Renal cortex interstitium (tissue), 11 donors: Measurements from ENCODE around the gene LPCAT3. TPM values are rescaled to one million over a fixed set of nuclear protein-coding genes. Genes with fewer than 3 reads are reported as not detected.

Source experiments
- DNase-seq, 11 donors: peaks; one replicate each; pipeline ENCODE4 v3.0.0-alpha.2; 2013; ENCODE audit warnings: low read depth in 9 of 11, low spot score in 4 of 11; ENCODE audit errors: extremely low read depth in 1 of 11
- polyA plus RNA-seq, 3 donors: library from polyadenylated mRNA; unstranded; fragments of 120-200 nt; gene quantifications; one replicate each; pipeline ENCODE4 v1.2.1, GENCODE V29; 2013; ENCODE audit not compliant: insufficient read length in 3 of 3

LPCAT3 gene
- polyA plus RNA-seq, 3 donors: 59.1 to 62.3 (median 61.5) TPM

GRCh38 chr12:6959058-6959804 is 59.0 kb downstream of the LPCAT3 start:
- no peak for DNase-seq

- no peak for DNase-seq
Measured at GRCh38 chr12:6958609-6959057, 59.6 kb downstream of the LPCAT3 start.

GRCh38 chr12:6957741-6958608 is 60.3 kb downstream of the LPCAT3 start:
- no peak for DNase-seq

GRCh38 chr12:6957151-6957701 is 61.0 kb downstream of the LPCAT3 start:
- DNase-seq: no peak

- no peak for DNase-seq
Measured at GRCh38 chr12:6956021-6956727, 62.1 kb downstream of the LPCAT3 start.

- DNase-seq: no peak
Measured at GRCh38 chr12:6955108-6956020, 62.9 kb downstream of the LPCAT3 start.

- no peak for DNase-seq
Measured at GRCh38 chr12:6954316-6955107, 63.8 kb downstream of the LPCAT3 start.

GRCh38 chr12:6953442-6954315 is 64.6 kb downstream of the LPCAT3 start:
- peak in 1 of 11 donors; percentile 59 for DNase-seq

- no peak for DNase-seq
Measured at GRCh38 chr12:6952863-6953441, 65.3 kb downstream of the LPCAT3 start.

GRCh38 chr12:6952121-6952862 is 66.0 kb downstream of the LPCAT3 start:
- no peak for DNase-seq

- no peak for DNase-seq
Measured at GRCh38 chr12:6951551-6952120, 66.6 kb downstream of the LPCAT3 start.

- no peak for DNase-seq
Measured at GRCh38 chr12:6950811-6951540, 67.3 kb downstream of the LPCAT3 start, which contains the start of gene PTPN6. TSS of gene PTPN6 (plus strand) at chr12:6951356. CDS start at chr12:6951513, 157 bp downstream.

- no peak for DNase-seq
Measured at GRCh38 chr12:6950401-6950801, 67.9 kb downstream of the LPCAT3 start.

- no peak for DNase-seq
Measured at GRCh38 chr12:6948873-6949594, 69.2 kb downstream of the LPCAT3 start.
